Measurements from ENCODE around the gene CD274. TPM values are rescaled to one million over a fixed set of nuclear protein-coding genes. Genes with fewer than 3 reads are reported as not detected.
"Not testable (repeated sequence)": the region's sequence is repeated elsewhere in the genome, so short reads cannot be mapped to it uniquely, and the experiment has no call there.

Gene CD274
- total and polyA plus RNA-seq, 4 donors: 1.9 to 5.7 (median 3.0) TPM

GRCh38 chr9:5442400-5443011 is 7.8 kb upstream of the CD274 start:
- intact Hi-C loops (cut with DNase I): loop anchor here in 1 of 2 donors (5.0 kb wide), 1 partner anchor 685 kb away; no protein-coding TSS in a partner anchor
- Histone ChIP-seq H3K27me3 (ENCODE audit: control insufficient read depth in 1 of 2, insufficient read depth in 2 of 2, low read length in 1 of 2) (no peaks in the 10 kb centered on the region), H3K27ac (ENCODE audit: low read depth in 1 of 2, low read length in 2 of 2) (no peak overlapping the region), H3K9me3 (ENCODE audit: control insufficient read depth, low read length) (no peaks in the 10 kb centered on the region), H3K36me3 (ENCODE audit: control insufficient read depth in 1 of 2, insufficient read depth in 2 of 2, low read length in 1 of 2) (no peaks in the 10 kb centered on the region), H3K4me1 (ENCODE audit: control insufficient read depth in 1 of 2, insufficient read depth in 2 of 2, low read length in 2 of 2) (no peaks in the 10 kb centered on the region), H3K4me3 (ENCODE audit: low read length in 2 of 2) (no peak overlapping the region)
- no peak for DNase-seq
- WGBS, 2 donors: 50 to 52% methylated on average over 2 of the region's 2 CpGs
- no peak for ATAC-seq (ENCODE audit: low FRiP score)

GRCh38 chr9:5443850-5444249 is 6.5 kb upstream of the CD274 start:
- Histone ChIP-seq H3K27me3 (ENCODE audit: control insufficient read depth in 1 of 2, insufficient read depth in 2 of 2, low read length in 1 of 2) (no peaks in the 10 kb centered on the region), H3K4me3 (ENCODE audit: low read length in 2 of 2) (no peak overlapping the region), H3K4me1 (ENCODE audit: control insufficient read depth in 1 of 2, insufficient read depth in 2 of 2, low read length in 2 of 2) (no peaks in the 10 kb centered on the region), H3K27ac (ENCODE audit: low read depth in 1 of 2, low read length in 2 of 2) (no peak overlapping the region), H3K9me3 (ENCODE audit: control insufficient read depth, low read length) (no peaks in the 10 kb centered on the region), H3K36me3 (ENCODE audit: control insufficient read depth in 1 of 2, insufficient read depth in 2 of 2, low read length in 1 of 2) (no peaks in the 10 kb centered on the region)
- 79 to 84% methylated on average over 2 of the region's 2 CpGs for WGBS, 2 donors
- intact Hi-C loops (cut with DNase I): loop anchor here in 1 of 2 donors (5.0 kb wide), 1 partner anchor 687 kb away; no protein-coding TSS in a partner anchor
- DNase-seq (no peak), ATAC-seq (ENCODE audit: low FRiP score) (no peak)

- H3K36me3 ChIP-seq (ENCODE audit: control insufficient read depth in 1 of 2, insufficient read depth in 2 of 2, low read length in 1 of 2); H3K9me3 ChIP-seq (ENCODE audit: control insufficient read depth, low read length); H3K4me3 ChIP-seq (ENCODE audit: low read length in 2 of 2); DNase-seq; H3K27me3 ChIP-seq (ENCODE audit: control insufficient read depth in 1 of 2, insufficient read depth in 2 of 2, low read length in 1 of 2); intact Hi-C loops (cut with DNase I); H3K4me1 ChIP-seq (ENCODE audit: control insufficient read depth in 1 of 2, insufficient read depth in 2 of 2, low read length in 2 of 2); ATAC-seq (ENCODE audit: low FRiP score); H3K27ac ChIP-seq (ENCODE audit: low read depth in 1 of 2, low read length in 2 of 2): not testable (repeated sequence)
- 79 to 87% methylated on average over 4 of the region's 4 CpGs for WGBS, 2 donors
Observed at GRCh38 chr9:5445096-5445495, 5.2 kb upstream of the CD274 start.

GRCh38 chr9:5445886-5446285 is 4.5 kb upstream of the CD274 start:
- H3K36me3 ChIP-seq (ENCODE audit: control insufficient read depth in 1 of 2, insufficient read depth in 2 of 2, low read length in 1 of 2): no peaks in the 10 kb centered on the region
- H3K4me3 ChIP-seq (ENCODE audit: low read length in 2 of 2): no peak overlapping the region
- H3K27me3 ChIP-seq (ENCODE audit: control insufficient read depth in 1 of 2, insufficient read depth in 2 of 2, low read length in 1 of 2): no peaks in the 10 kb centered on the region
- no peaks in the 10 kb centered on the region for H3K4me1 ChIP-seq (ENCODE audit: control insufficient read depth in 1 of 2, insufficient read depth in 2 of 2, low read length in 2 of 2)
- H3K9me3 ChIP-seq (ENCODE audit: control insufficient read depth, low read length): no peaks in the 10 kb centered on the region
- no peak overlapping the region for H3K27ac ChIP-seq (ENCODE audit: low read depth in 1 of 2, low read length in 2 of 2)
- no peak for DNase-seq
- no peak for ATAC-seq (ENCODE audit: low FRiP score)
- intact Hi-C loops (cut with DNase I): no loop called here

- intact Hi-C loops (cut with DNase I): no loop called here
Observed at GRCh38 chr9:5446451-5447236, 3.7 kb upstream of the CD274 start.

GRCh38 chr9:5447337-5447736 is 3.0 kb upstream of the CD274 start:
- Histone ChIP-seq H3K9me3 (ENCODE audit: control insufficient read depth, low read length) (no peaks in the 10 kb centered on the region), H3K4me1 (ENCODE audit: control insufficient read depth in 1 of 2, insufficient read depth in 2 of 2, low read length in 2 of 2) (no peaks in the 10 kb centered on the region), H3K27me3 (ENCODE audit: control insufficient read depth in 1 of 2, insufficient read depth in 2 of 2, low read length in 1 of 2) (no peaks in the 10 kb centered on the region), H3K27ac (ENCODE audit: low read depth in 1 of 2, low read length in 2 of 2) (no peak overlapping the region), H3K4me3 (ENCODE audit: low read length in 2 of 2) (no peak overlapping the region), H3K36me3 (ENCODE audit: control insufficient read depth in 1 of 2, insufficient read depth in 2 of 2, low read length in 1 of 2) (no peaks in the 10 kb centered on the region)
- ATAC-seq (ENCODE audit: low FRiP score) (no peak), DNase-seq (no peak)
- intact Hi-C loops (cut with DNase I): no loop called here
- 90 to 93% methylated on average over 3 of the region's 3 CpGs for WGBS, 2 donors

More at GRCh38 chr9:5446451-5447236, 3.7 kb upstream of the CD274 start:
- Histone ChIP-seq H3K27ac (ENCODE audit: low read depth in 1 of 2, low read length in 2 of 2) (no peak overlapping the region), H3K4me1 (ENCODE audit: control insufficient read depth in 1 of 2, insufficient read depth in 2 of 2, low read length in 2 of 2) (no peaks in the 10 kb centered on the region), H3K27me3 (ENCODE audit: control insufficient read depth in 1 of 2, insufficient read depth in 2 of 2, low read length in 1 of 2) (no peaks in the 10 kb centered on the region), H3K9me3 (ENCODE audit: control insufficient read depth, low read length) (no peaks in the 10 kb centered on the region), H3K36me3 (ENCODE audit: control insufficient read depth in 1 of 2, insufficient read depth in 2 of 2, low read length in 1 of 2) (no peaks in the 10 kb centered on the region), H3K4me3 (ENCODE audit: low read length in 2 of 2) (no peak overlapping the region)
- DNase-seq: no peak
- ATAC-seq (ENCODE audit: low FRiP score): no peak
- WGBS, 2 donors: 82 to 83% methylated on average over 3 of the region's 3 CpGs

GRCh38 chr9:5448016-5448415 is 2.3 kb upstream of the CD274 start:
- Histone ChIP-seq H3K4me1 (ENCODE audit: control insufficient read depth in 1 of 2, insufficient read depth in 2 of 2, low read length in 2 of 2) (peaks cover 0 to 2% of the 10 kb centered on the region in 2 donors), H3K27ac (ENCODE audit: low read depth in 1 of 2, low read length in 2 of 2) (no peak overlapping the region), H3K27me3 (ENCODE audit: control insufficient read depth in 1 of 2, insufficient read depth in 2 of 2, low read length in 1 of 2) (no peaks in the 10 kb centered on the region), H3K4me3 (ENCODE audit: low read length in 2 of 2) (no peak overlapping the region), H3K9me3 (ENCODE audit: control insufficient read depth, low read length) (no peaks in the 10 kb centered on the region), H3K36me3 (ENCODE audit: control insufficient read depth in 1 of 2, insufficient read depth in 2 of 2, low read length in 1 of 2) (no peaks in the 10 kb centered on the region)
- intact Hi-C loops (cut with DNase I): no loop called here
- 85 to 93% methylated on average over 2 of the region's 2 CpGs for WGBS, 2 donors
- no peak for ATAC-seq (ENCODE audit: low FRiP score)
- no peak for DNase-seq

GRCh38 chr9:5448461-5449435 is 1.6 kb upstream of the CD274 start:
- Histone ChIP-seq H3K27ac (ENCODE audit: low read depth in 1 of 2, low read length in 2 of 2) (no peak overlapping the region), H3K36me3 (ENCODE audit: control insufficient read depth in 1 of 2, insufficient read depth in 2 of 2, low read length in 1 of 2) (no peaks in the 10 kb centered on the region), H3K9me3 (ENCODE audit: control insufficient read depth, low read length) (no peaks in the 10 kb centered on the region), H3K4me3 (ENCODE audit: low read length in 2 of 2) (no peak overlapping the region), H3K27me3 (ENCODE audit: control insufficient read depth in 1 of 2, insufficient read depth in 2 of 2, low read length in 1 of 2) (no peaks in the 10 kb centered on the region), H3K4me1 (ENCODE audit: control insufficient read depth in 1 of 2, insufficient read depth in 2 of 2, low read length in 2 of 2) (peaks cover 0 to 3% of the 10 kb centered on the region in 2 donors)
- ATAC-seq (ENCODE audit: low FRiP score) (no peak), DNase-seq (no peak)
- WGBS, 2 donors: 89 to 90% methylated on average over 5 of the region's 5 CpGs
- intact Hi-C loops (cut with DNase I): no loop called here

Measured in aorta (tissue), 5 donors.